ENCODE measurements around the gene PUSL1.

PUSL1 gene

DNA sequence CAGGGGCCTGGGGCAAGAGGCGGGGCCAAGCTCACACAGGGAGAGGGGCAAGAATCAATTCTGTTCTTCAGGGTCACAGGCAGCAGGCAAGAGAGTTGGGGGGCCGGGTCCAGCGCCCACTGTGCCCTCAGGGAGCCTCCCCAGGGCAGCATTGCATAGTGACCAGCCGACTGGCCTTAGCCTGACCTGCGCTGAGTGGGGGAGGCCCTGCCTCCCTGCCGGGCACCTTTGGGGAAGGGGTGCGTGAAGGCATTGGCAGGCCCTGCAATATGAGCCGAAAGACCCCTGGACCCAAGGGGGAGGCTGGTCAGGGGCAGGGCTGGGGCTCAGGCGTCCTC, 16.0 kb upstream of the PUSL1 start:
- H3K4me3 ChIP-seq (ENCODE audit: low read depth, low read length) = no peak overlapping the region
- peaks cover 19% of the 10 kb centered on the region for H3K4me1 ChIP-seq
- H3K27me3 ChIP-seq = peaks cover 10% of the 10 kb centered on the region
- DNase-seq = peak; percentile 25
- no peaks in the 10 kb centered on the region for H3K9me3 ChIP-seq
- TF ChIP-seq, protein P1, sequence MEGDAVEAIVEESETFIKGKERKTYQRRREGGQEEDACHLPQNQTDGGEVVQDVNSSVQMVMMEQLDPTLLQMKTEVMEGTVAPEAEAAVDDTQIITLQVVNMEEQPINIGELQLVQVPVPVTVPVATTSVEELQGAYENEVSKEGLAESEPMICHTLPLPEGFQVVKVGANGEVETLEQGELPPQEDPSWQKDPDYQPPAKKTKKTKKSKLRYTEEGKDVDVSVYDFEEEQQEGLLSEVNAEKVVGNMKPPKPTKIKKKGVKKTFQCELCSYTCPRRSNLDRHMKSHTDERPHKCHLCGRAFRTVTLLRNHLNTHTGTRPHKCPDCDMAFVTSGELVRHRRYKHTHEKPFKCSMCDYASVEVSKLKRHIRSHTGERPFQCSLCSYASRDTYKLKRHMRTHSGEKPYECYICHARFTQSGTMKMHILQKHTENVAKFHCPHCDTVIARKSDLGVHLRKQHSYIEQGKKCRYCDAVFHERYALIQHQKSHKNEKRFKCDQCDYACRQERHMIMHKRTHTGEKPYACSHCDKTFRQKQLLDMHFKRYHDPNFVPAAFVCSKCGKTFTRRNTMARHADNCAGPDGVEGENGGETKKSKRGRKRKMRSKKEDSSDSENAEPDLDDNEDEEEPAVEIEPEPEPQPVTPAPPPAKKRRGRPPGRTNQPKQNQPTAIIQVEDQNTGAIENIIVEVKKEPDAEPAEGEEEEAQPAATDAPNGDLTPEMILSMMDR (IDR thresholded peaks at IDR 0.05; ENCODE audit: low read depth, low read length) = no peak
- H3K36me3 ChIP-seq = peaks cover 36% of the 10 kb centered on the region

DNA sequence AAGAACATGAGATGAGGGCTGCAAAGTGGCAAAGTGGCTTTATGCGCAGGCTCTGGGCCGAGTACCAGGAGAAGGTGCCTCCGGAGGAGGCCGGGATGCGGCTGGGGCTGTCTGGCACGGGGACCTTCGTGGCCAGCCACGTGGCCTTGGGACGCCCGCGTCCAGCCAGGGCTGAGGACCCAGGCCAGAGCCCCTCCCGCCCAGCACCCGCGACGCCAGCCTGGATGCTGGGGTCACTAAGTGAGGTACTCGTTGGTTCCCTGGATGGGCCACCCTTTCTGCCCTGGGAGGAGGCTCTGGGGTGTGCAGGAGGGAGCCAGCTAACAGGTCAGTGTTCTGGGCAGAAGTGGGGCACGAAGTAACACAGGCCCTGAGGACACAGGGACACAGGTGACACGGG, 15.5 kb upstream of the PUSL1 start:
- Histone ChIP-seq H3K36me3 (peaks cover 39% of the 10 kb centered on the region), H3K4me3 (ENCODE audit: low read depth, low read length) (no peak overlapping the region), H3K9me3 (no peaks in the 10 kb centered on the region), H3K27me3 (peaks cover 5% of the 10 kb centered on the region), H3K4me1 (peaks cover 19% of the 10 kb centered on the region)
- DNase-seq = no peak
- TF ChIP-seq, protein P1 (IDR thresholded peaks at IDR 0.05; ENCODE audit: low read depth, low read length) = no peak

DNA sequence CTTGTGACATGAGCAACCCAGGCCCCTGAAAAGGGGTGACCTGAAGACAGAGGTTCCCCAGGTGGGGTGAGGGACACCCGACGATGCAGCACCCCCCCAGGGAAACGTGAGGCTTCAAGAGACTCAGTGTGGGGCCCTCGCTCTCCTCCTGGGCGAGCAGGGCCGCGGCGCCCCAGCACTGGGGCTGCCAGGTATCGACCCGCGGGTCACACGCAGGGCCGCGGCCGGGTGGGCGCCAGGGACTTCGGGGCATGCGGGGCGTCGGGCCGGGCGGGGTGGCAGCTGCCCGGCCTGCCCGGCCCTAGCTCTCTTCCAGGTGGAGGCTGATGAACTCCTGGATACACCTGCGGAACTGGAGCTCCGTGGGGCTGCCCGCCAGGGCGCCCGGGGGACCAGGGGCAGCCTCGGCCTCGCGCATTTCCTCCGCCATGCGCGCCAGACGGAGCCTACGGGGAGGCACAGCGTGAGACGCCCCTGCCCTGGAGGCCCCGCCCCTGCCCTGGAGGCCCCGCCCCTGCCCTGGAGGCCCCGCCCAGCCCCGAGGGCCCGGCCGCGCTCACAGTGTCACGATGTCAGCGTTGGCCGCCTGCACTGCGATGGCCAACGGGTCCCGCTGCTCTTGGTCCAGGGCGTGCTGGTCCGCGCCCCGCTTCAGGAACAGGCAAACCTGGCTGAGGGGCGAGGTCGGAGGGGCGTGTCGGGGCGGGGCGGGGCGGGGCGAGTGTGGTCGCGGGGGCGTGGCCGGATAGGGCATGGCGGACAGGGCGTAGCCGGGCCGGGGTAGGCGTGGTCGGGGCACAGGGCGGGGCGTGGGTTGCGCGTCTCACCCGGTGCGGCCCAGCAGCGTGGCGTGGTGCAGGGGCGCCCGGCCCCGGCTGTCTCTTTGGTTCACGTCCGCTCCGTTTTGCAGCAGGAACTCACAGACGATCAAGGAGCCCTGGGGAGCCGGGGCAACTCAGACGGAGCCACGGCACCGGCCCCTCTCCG, 14.8 kb upstream of the PUSL1 start:
- Histone ChIP-seq H3K4me3 (ENCODE audit: low read depth, low read length) (no peak overlapping the region), H3K36me3 (peaks cover 43% of the 10 kb centered on the region), H3K4me1 (peaks cover 20% of the 10 kb centered on the region), H3K9me3 (no peaks in the 10 kb centered on the region), H3K27me3 (peaks cover 5% of the 10 kb centered on the region; the same call in 1 of the 2 replicates)
- TF ChIP-seq, protein P1 (IDR thresholded peaks at IDR 0.05; ENCODE audit: low read depth, low read length) = no peak
- peak; percentile 57 for DNase-seq

DNA sequence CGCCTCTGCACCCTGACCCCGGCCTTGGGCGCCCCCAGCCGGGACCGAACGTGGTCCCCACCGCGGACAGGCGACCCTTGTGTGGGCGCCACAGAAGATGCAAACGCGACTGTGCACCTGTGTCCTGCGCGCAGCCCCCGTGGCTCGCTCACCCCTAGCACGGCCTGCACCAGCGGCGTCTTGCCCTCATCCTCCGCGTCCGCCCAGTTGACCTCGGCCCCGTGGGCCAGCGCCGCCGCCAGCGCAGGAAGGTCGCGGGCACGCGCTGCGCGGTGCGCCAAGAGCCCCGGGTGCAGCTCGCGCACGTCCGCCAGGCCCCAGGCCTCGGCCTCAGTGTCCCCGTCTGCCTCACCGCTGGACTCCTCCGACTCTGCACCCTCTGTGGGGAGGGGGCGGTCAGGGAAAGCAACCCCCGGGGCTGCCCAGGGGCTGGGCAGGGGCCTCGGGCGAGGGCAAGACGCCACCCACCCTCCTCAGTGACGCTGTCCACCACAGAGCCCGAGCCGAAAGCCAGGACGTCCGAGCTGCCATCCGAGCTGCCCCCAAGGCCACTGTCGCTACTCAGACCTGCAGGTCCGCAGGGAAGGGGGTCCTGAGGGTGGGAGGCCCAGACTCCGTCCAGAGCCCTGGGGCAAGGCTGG, 14.0 kb upstream of the PUSL1 start:
- Histone ChIP-seq H3K9me3 (no peaks in the 10 kb centered on the region), H3K4me3 (ENCODE audit: low read depth, low read length) (no peak overlapping the region), H3K4me1 (peaks cover 26% of the 10 kb centered on the region), H3K36me3 (peaks cover 50% of the 10 kb centered on the region), H3K27me3 (peaks cover 5% of the 10 kb centered on the region; the same call in 1 of the 2 replicates)
- TF ChIP-seq, protein P1 (IDR thresholded peaks at IDR 0.05; ENCODE audit: low read depth, low read length) = no peak
- DNase-seq = no peak

DNA sequence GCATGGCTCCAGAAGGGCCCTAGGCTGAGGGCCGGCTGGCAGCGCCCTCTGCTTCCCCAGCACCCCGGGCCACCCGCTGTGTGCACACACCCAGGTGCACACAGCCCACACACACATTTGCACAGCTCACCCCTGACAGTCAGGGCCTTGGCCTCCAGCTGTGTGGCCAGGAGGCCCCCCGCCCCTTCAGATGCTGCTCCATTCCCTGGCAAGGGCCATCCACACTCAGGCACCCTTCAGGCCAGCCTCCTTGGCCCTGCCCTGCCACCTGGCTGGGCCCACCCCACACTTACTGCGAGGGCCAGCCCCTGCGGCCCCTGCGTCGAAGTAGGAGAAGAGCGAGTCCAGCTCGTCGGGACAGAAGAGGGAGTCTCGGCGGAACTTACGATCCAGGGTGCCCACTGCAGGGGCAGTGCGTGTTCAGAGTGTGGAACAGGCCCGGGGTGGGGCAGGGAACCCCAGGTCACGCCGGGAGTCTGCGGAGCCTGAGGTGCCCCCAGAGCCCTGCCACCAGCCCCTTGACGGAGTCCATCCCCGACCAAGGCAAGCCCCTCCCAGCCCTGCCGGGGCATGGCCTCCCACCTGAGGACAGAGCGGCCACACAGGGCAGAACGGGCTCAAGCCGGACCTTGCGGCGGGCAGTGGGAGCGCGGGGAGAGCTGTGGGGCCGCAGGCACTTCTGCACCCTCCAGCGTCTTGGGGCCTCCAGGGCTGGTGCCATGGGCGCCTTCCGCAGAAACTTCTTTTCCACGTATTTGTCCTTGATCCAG, 13.1 kb upstream of the PUSL1 start:
- no peak overlapping the region for H3K4me3 ChIP-seq (ENCODE audit: low read depth, low read length)
- DNase-seq = no peak
- peaks cover 3% of the 10 kb centered on the region; the same call in 1 of the 2 replicates for H3K27me3 ChIP-seq
- H3K4me1 ChIP-seq = peaks cover 28% of the 10 kb centered on the region
- no peaks in the 10 kb centered on the region for H3K9me3 ChIP-seq
- peaks cover 57% of the 10 kb centered on the region for H3K36me3 ChIP-seq
- TF ChIP-seq, protein P1 (IDR thresholded peaks at IDR 0.05; ENCODE audit: low read depth, low read length) = no peak

All from BE2C (cell line).